CD4-positive, alpha-beta T cell treated with Interleukin-17A for 4 hours (primary cell): ENCODE measurements around the gene HIKESHI.

Experiments
- DNase-seq: peaks from one replicate; pipeline ENCODE4 v3.0.0-alpha.2; 2020; ENCODE audit warnings: mixed read lengths

The HIKESHI gene

DNA sequence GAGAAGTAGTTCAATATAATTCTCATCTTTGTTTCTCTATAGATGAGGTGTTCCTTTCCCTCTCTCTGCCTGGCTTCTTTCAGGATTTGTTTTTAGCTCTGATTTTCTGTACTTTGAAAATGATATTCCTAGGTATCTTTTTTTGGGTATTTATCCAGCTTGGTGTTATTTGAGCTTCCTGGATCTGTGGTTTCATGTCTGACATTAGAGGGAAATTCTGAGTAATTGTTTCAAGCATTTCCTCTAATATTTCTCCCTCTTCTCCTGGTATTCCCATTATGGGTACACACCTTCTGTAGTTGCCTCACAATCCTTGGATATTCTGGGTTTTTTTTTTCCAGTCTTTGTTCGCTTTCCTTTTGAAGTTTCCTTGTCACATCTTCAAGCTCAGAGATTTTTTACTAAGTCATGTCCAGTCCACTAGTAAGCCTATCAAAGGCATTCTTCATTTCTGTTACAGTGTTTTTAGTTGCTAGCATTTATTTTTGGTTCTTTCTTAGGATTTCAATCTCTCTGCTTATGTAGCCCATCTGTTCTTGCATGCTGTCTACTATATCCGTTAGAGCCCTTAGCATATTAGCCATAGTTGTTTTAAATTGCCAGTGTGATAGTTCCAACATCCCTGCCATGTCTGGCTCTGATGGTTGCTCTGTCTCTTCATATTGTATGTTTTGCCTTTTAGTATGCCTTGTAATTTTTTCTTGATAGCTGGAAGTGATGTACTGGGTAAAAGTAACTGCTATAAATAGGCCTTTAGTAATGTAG lies 78.4 kb downstream of the HIKESHI start:
- no peak for DNase-seq

DNA sequence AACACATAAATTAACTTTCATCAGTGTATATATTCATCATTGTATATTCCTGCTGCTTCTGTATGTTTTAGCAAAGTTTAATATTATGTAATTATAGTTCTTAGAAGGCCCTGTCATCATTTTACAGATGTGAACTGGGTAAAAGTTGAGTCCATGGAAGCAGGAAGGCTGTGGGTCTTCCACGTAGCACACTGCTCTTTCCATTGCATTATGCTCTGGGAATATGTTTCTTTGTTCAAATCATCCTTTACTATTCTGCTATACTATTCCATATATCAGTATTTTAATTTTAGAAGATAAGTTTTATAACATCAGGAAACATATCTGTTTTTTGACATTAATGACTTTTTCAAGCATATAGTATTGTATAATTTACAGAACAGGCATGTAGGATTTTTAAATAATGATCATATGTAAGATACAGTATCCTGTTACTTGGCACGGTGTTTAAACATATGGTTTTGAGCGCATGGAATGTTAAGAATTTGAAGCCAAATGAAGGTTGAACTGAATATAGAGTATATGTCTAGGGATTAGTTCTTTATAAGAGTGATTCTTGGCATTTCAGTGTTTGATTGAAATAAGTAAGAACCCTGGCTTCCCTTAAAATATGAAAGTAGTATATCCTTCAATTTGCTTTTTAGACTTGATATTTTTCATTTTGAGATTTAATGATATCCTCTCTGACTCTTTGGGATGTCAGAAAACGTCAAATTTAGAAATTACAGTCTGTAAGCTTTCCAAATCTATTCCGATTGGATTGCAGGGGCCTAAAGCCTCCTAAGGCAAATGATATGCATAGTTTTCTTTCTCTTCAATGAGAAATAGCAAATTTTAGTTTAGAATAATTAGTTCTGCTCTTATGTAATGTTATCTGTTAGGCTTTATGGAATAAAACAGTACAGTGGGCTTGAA lies 81.3 kb downstream of the HIKESHI start:
- no peak for DNase-seq

DNA sequence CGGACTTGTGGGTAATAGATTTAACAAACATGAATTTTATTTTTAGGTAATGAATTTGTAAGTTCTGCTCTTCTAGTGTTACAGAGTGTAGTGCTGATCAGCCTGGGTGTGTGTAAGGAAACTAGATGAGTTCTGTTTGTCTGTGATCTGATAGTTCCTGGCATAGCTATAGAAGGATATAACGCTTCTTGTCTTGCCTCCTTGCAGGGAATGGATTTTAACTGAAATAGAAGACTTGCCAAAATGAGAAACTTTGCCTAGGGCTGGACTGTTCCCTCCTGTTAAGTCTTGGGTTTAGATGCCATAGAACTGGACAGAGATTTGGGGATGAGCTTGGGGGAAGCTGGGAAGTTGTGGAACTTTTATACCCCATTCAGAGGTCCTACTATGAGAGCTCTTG lies 84.2 kb downstream of the HIKESHI start:
- no peak for DNase-seq

DNA sequence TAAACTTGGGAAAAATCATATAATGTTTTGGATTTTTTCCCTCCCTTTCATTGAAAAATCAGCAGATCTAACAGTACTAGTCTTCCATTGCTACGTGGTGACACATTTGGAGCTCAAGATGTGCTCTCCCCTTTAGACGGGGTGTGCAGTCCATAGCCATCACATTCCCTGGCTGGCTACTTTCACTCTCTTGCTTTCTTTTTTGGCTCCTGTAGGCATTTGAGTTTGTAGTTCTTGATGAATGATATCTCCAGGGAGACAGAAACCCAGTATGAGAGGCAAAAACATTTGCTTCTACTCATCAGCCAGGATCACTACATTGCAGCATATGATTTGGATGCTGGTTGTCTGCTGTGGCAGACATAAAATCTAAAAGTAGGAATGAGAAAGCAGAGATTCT lies 84.7 kb downstream of the HIKESHI start:
- no peak for DNase-seq

DNA sequence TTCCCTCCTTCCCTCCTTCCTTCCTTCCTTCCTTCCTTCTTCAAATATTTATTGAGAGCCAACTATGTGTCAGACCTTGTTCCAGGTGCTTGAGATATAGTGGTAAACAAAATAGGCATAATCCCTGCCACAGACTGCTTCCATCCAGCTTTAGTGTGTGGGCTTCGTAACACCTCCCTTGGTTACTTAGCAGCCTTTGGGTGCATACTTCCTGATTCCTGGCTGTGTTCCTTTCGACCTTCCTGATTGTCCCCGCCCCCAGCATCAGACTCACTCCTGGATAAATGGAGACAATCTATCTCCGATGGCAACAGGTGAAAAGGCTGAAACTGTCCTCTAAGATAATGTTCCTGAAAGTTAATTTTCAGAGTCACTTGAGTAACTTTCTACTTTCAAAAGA lies 86.2 kb downstream of the HIKESHI start:
- no peak for DNase-seq

DNA sequence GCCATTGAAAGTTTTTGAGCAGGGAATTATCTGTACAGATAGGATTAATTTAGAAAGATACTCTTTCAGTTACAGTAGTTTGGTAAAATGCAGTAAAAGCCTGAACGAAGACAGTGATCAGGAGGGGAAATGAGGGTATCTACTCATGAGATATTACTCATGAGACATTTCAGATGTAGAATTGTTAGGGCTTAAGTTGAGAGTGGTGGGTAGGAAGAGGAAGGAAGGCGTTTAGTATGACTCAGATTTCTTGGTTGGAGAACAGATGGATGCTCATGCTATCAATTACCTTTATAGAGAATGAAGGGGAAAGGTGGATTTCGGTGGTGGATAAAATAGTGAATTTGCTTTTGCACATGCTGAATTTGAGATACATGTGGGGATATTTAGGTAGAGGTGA lies 88.4 kb downstream of the HIKESHI start:
- no peak for DNase-seq

DNA sequence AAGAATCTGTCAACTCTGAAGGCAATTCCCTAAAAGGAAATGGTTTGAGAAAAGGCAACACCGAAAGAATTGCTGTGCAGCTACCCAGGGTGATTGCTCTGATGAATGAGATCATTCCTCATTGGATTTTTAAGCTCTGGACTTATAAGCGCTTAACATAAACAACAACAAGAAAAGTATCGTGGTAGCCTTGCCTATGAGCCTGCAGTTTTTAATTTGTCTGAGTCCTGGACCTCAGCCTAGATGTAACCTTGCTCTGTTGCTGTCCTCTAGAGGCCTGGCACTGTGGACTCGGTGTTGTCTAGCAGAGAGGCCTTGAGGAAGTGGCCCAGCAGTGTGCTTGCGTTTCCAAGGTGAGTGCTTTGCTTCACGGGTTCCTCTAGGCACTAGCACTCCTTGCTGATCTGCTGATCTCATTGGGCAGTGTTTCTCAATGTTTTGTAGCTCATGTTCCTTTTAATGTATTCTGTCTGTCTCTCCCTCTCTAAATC lies 93.1 kb downstream of the HIKESHI start:
- no peak for DNase-seq
